ENCODE results near the gene PSRC1.
"Not testable (repeated sequence)": the region's sequence is repeated elsewhere in the genome, so short reads cannot be mapped to it uniquely, and the experiment has no call there.

The PSRC1 gene

GRCh38 chr1:109282952-109283747 lies at the start of gene PSRC1:
Gene PSRC1 (minus strand): TSS chr1:109283145.
- DNase-seq = peak; percentile 91

- no peak for DNase-seq
Measured at GRCh38 chr1:109331113-109331512, 48.2 kb upstream of the PSRC1 start.

GRCh38 chr1:109327285-109327684 lies 44.3 kb upstream of the PSRC1 start:
- no peak for DNase-seq

- DNase-seq = no peak
Measured at GRCh38 chr1:109322974-109323373, 40.0 kb upstream of the PSRC1 start.

- DNase-seq = no peak
Measured at GRCh38 chr1:109319114-109319513, 36.2 kb upstream of the PSRC1 start.

GRCh38 chr1:109316506-109316905 lies 33.6 kb upstream of the PSRC1 start:
- DNase-seq = no peak

- DNase-seq = no peak
Measured at GRCh38 chr1:109315288-109315687, 32.3 kb upstream of the PSRC1 start.

GRCh38 chr1:109314795-109315194 lies 31.9 kb upstream of the PSRC1 start:
- DNase-seq = no peak

GRCh38 chr1:109312978-109313775 lies 30.2 kb upstream of the PSRC1 start:
- no peak for DNase-seq

- DNase-seq = no peak
Measured at GRCh38 chr1:109312246-109312645, 29.3 kb upstream of the PSRC1 start.

- no peak for DNase-seq
Measured at GRCh38 chr1:109309347-109309746, 26.4 kb upstream of the PSRC1 start.

- DNase-seq = no peak
Measured at GRCh38 chr1:109307274-109308021, 24.5 kb upstream of the PSRC1 start.

GRCh38 chr1:109306832-109307273 lies 23.9 kb upstream of the PSRC1 start, which contains the start of gene MYBPHL:
Gene MYBPHL (minus strand): TSS chr1:109307011. CDS start chr1:109306991, 20 bp downstream.
- DNase-seq = no peak

- not testable (repeated sequence) for DNase-seq
Measured at GRCh38 chr1:109305991-109306390, 23.0 kb upstream of the PSRC1 start.

GRCh38 chr1:109304226-109304920 lies 21.4 kb upstream of the PSRC1 start:
- DNase-seq = no peak

GRCh38 chr1:109301874-109302273 lies 18.9 kb upstream of the PSRC1 start:
- DNase-seq = no peak

- DNase-seq = no peak
Measured at GRCh38 chr1:109300650-109301151, 17.8 kb upstream of the PSRC1 start.

GRCh38 chr1:109299558-109300343 lies 16.8 kb upstream of the PSRC1 start:
- no peak for DNase-seq

GRCh38 chr1:109298666-109299557 lies 16.0 kb upstream of the PSRC1 start:
- DNase-seq = no peak

- no peak for DNase-seq
Measured at GRCh38 chr1:109296782-109297181, 13.8 kb upstream of the PSRC1 start.
